Astrocyte (in vitro differentiated cells and primary cell): ENCODE data around the gene BSG. TPM values are rescaled to one million over a fixed set of nuclear protein-coding genes. Genes with fewer than 3 reads are reported as not detected.
A peak's percentile ranks its signal among the peaks of the same experiment; 100 is the strongest.
"Not testable (repeated sequence)": the region's sequence is repeated elsewhere in the genome, so short reads cannot be mapped to it uniquely, and the experiment has no call there.

ENCODE experiments used
- DNase-seq: peaks from one replicate; pipeline ENCODE4 v3.0.0-alpha.2; 2010; ENCODE audit warnings: low read depth
- FAIRE-seq: peaks from 2 replicates; lab custom pipeline; 2011; peaks lifted over from hg19 to GRCh38; lab: Jason Lieb, UNC
- H2AFZ ChIP-seq: 2 replicates; pipeline ENCODE4 v1.6.0; 2012; ENCODE audit warnings: low read depth, low read length, inconsistent platforms
- H3K27ac ChIP-seq: 2 replicates; pipeline ENCODE4 v1.5.1; 2011; ENCODE audit warnings: low read depth, low read length, inconsistent platforms
- H3K27me3 ChIP-seq: 2 replicates; pipeline ENCODE4 v1.6.0; 2011; ENCODE audit warnings: low read length, inconsistent platforms; ENCODE audit not compliant: insufficient read depth
- H3K36me3 ChIP-seq: 2 replicates; pipeline ENCODE4 v1.5.1; 2011; ENCODE audit warnings: low read length, inconsistent platforms; ENCODE audit not compliant: insufficient read depth
- H3K4me1 ChIP-seq: 2 replicates; pipeline ENCODE4 v1.5.1; 2011; ENCODE audit warnings: low read length, inconsistent platforms; ENCODE audit not compliant: insufficient read depth
- H3K4me2 ChIP-seq: 2 replicates; pipeline ENCODE4 v1.6.0; 2012; ENCODE audit warnings: low read length, inconsistent platforms
- H3K4me3 ChIP-seq: 2 replicates; pipeline ENCODE4 v1.5.1; 2011; ENCODE audit warnings: low read depth, mild to moderate bottlenecking, low read length, inconsistent platforms; ENCODE audit not compliant: insufficient read depth
- H3K79me2 ChIP-seq: 2 replicates; pipeline ENCODE4 v1.6.0; 2012; ENCODE audit warnings: mild to moderate bottlenecking, low read length, inconsistent platforms; ENCODE audit not compliant: insufficient read depth
- H3K9ac ChIP-seq: 2 replicates; pipeline ENCODE4 v1.6.0; 2012; ENCODE audit warnings: mild to moderate bottlenecking, low read length, inconsistent platforms
- H3K9me3 ChIP-seq: 2 replicates; pipeline ENCODE4 v1.5.1; 2012; ENCODE audit warnings: low read depth, mild to moderate bottlenecking, low read length, inconsistent platforms; ENCODE audit not compliant: insufficient read depth
- H4K20me1 ChIP-seq: 2 replicates; pipeline ENCODE4 v1.6.0; 2012; ENCODE audit warnings: low read length, inconsistent platforms; ENCODE audit not compliant: insufficient read depth
- H3K27ac Mint-ChIP-seq: one replicate; pipeline ENCODE4 v1.8.0; 2021; ENCODE audit warnings: mild to moderate bottlenecking, mixed read lengths; ENCODE audit not compliant: unreplicated experiment
- H3K27me3 Mint-ChIP-seq: one replicate; pipeline ENCODE4 v1.8.0; 2021; ENCODE audit warnings: low read depth, mixed read lengths; ENCODE audit not compliant: unreplicated experiment
- H3K36me3 Mint-ChIP-seq: one replicate; pipeline ENCODE4 v1.8.0; 2021; ENCODE audit warnings: low read depth, mixed read lengths; ENCODE audit not compliant: unreplicated experiment
- H3K4me1 Mint-ChIP-seq: one replicate; pipeline ENCODE4 v1.8.0; 2021; ENCODE audit warnings: low read depth, mixed read lengths; ENCODE audit not compliant: unreplicated experiment
- H3K4me3 Mint-ChIP-seq: one replicate; pipeline ENCODE4 v1.8.0; 2021; ENCODE audit warnings: mild to moderate bottlenecking, moderate library complexity, mixed read lengths; ENCODE audit not compliant: unreplicated experiment
- H3K9me3 Mint-ChIP-seq: one replicate; pipeline ENCODE4 v1.8.0; 2021; ENCODE audit warnings: mild to moderate bottlenecking, mixed read lengths; ENCODE audit not compliant: unreplicated experiment
- CTCF ChIP-seq: IDR thresholded peaks from 2 replicates; pipeline ENCODE4 v1.5.1; 2011; ENCODE audit warnings: low read depth, mild to moderate bottlenecking, inconsistent platforms, low read length, moderate library complexity; ENCODE audit not compliant: insufficient read depth
- EZH2 ChIP-seq: IDR thresholded peaks from 2 replicates; pipeline ENCODE4 v1.6.1; 2012; ENCODE audit warnings: mild to moderate bottlenecking, low read length, inconsistent platforms; ENCODE audit not compliant: insufficient read depth
- total RNA-seq: library from RNA; stranded (reverse); gene quantifications from 2 replicates; pipeline ENCODE4 v1.2.1, GENCODE V29; 2021

BSG gene
- total RNA-seq, 1 donor from 2014 or later = 807 TPM

GRCh38 chr19:623974-624373 is 51.6 kb downstream of the BSG start:
- Histone ChIP-seq H3K4me3 (no peak overlapping the region), H3K27ac (peak overlapping the region; percentile 89), H4K20me1 (peaks cover 5% of the 10 kb centered on the region), H3K4me2 (peak overlapping the region; percentile 71), H3K9me3 (no peaks in the 10 kb centered on the region), H3K36me3 (no peaks in the 10 kb centered on the region), H2AFZ (no peak overlapping the region), H3K79me2 (peaks cover 11% of the 10 kb centered on the region), H3K4me1 (peaks cover 19% of the 10 kb centered on the region), H3K9ac (peak overlapping the region; percentile 80), H3K27me3 (no peaks in the 10 kb centered on the region)
- peak; percentile 92 for DNase-seq
- H3K4me3 Mint-ChIP-seq = no peak overlapping the region
- H3K27ac Mint-ChIP-seq = peak overlapping the region; percentile 18
- TF ChIP-seq CTCF (no peak), EZH2 (no peak)
- H3K27me3 Mint-ChIP-seq = no peaks in the 10 kb centered on the region
- peaks cover 8% of the 10 kb centered on the region for H3K4me1 Mint-ChIP-seq
- FAIRE-seq = peak; percentile 78
- no peaks in the 10 kb centered on the region for H3K9me3 Mint-ChIP-seq
- H3K36me3 Mint-ChIP-seq = peaks cover 6% of the 10 kb centered on the region

GRCh38 chr19:624433-625109 is 52.2 kb downstream of the BSG start:
- no peak overlapping the region for H2AFZ ChIP-seq
- TF ChIP-seq EZH2 = no peak
- Mint-ChIP-seq H3K9me3 (no peaks in the 10 kb centered on the region), H3K27ac (peak overlapping the region; percentile 18), H3K4me1 (peaks cover 8% of the 10 kb centered on the region), H3K27me3 (no peaks in the 10 kb centered on the region), H3K4me3 (no peak overlapping the region), H3K36me3 (peaks cover 6% of the 10 kb centered on the region)
- H3K4me2 ChIP-seq = peak overlapping the region; percentile 71
- no peaks in the 10 kb centered on the region for H3K27me3 ChIP-seq
- no peak for FAIRE-seq
- no peak for DNase-seq
- no peaks in the 10 kb centered on the region for H3K9me3 ChIP-seq
- no peak overlapping the region for H3K4me3 ChIP-seq
- H3K27ac ChIP-seq = peak overlapping the region; percentile 89
- H3K36me3 ChIP-seq = no peaks in the 10 kb centered on the region
- H3K79me2 ChIP-seq = peaks cover 15% of the 10 kb centered on the region
- peaks cover 5% of the 10 kb centered on the region for H4K20me1 ChIP-seq
- H3K9ac ChIP-seq = peak overlapping the region; percentile 76
- H3K4me1 ChIP-seq = peaks cover 19% of the 10 kb centered on the region

- H4K20me1 ChIP-seq = peaks cover 5% of the 10 kb centered on the region
- DNase-seq = no peak
- no peak overlapping the region for H3K27ac ChIP-seq
- peaks cover 19% of the 10 kb centered on the region for H3K4me1 ChIP-seq
- no peaks in the 10 kb centered on the region for H3K36me3 ChIP-seq
- no peak overlapping the region for H3K4me2 ChIP-seq
- peaks cover 20% of the 10 kb centered on the region for H3K79me2 ChIP-seq
- TF ChIP-seq EZH2 = no peak
- Mint-ChIP-seq H3K4me3 (peak overlapping the region; percentile 1), H3K4me1 (peaks cover 8% of the 10 kb centered on the region), H3K27me3 (no peaks in the 10 kb centered on the region), H3K27ac (no peak overlapping the region), H3K9me3 (no peaks in the 10 kb centered on the region), H3K36me3 (peaks cover 6% of the 10 kb centered on the region)
- no peak for FAIRE-seq
- no peaks in the 10 kb centered on the region for H3K9me3 ChIP-seq
- H3K9ac ChIP-seq = no peak overlapping the region
- no peak overlapping the region for H2AFZ ChIP-seq
- H3K4me3 ChIP-seq = no peak overlapping the region
- H3K27me3 ChIP-seq = no peaks in the 10 kb centered on the region
Observed at GRCh38 chr19:625257-625656, 52.9 kb downstream of the BSG start.

GRCh38 chr19:626566-626965 is 54.2 kb downstream of the BSG start:
- not testable (repeated sequence) for H4K20me1 ChIP-seq, H3K4me1 Mint-ChIP-seq, H3K36me3 ChIP-seq, H3K4me3 Mint-ChIP-seq, H3K9me3 ChIP-seq, DNase-seq, H3K36me3 Mint-ChIP-seq, FAIRE-seq, H3K4me3 ChIP-seq, H3K27ac ChIP-seq, H3K4me2 ChIP-seq, H2AFZ ChIP-seq, H3K27me3 Mint-ChIP-seq, H3K27ac Mint-ChIP-seq, H3K27me3 ChIP-seq, H3K9ac ChIP-seq, H3K9me3 Mint-ChIP-seq
- H3K79me2 ChIP-seq = peaks cover 32% of the 10 kb centered on the region
- peaks cover 19% of the 10 kb centered on the region for H3K4me1 ChIP-seq
